Transverse colon (tissue), 4 donors: ENCODE measurements around the gene CPEB4.

ENCODE experiments used
- EP300 ChIP-seq: sonication (generic); formaldehyde crosslinking; IDR thresholded peaks from one replicate; pipeline ENCODE4 v1.6.1; 2017; ENCODE audit warnings: antibody characterized with exemption, low read depth
- POLR2A ChIP-seq: fragments of 450-650 bp; IDR thresholded peaks from one replicate; pipeline ENCODE4 v1.6.1; 2016; ENCODE audit warnings: antibody characterized with exemption, mild to moderate bottlenecking, moderate library complexity
- POLR2AphosphoS5 ChIP-seq, 3 donors: sonication (generic); formaldehyde crosslinking; IDR thresholded peaks; one replicate each; pipeline ENCODE4 v1.6.1; 2016; ENCODE audit warnings: antibody characterized with exemption in 3 of 3
- TF ChIP-seq, protein P1 (sequence below), 5 experiments: fragments of 200-600 bp in 3 of 5; fragments of 450-650 bp in 2 of 5; sonication (generic) in 3 of 5; IDR thresholded peaks; 1 replicate in 2 of 5; 2 replicates in 3 of 5; pipeline ENCODE4 v1.5.1; 2016 to 2017; ENCODE audit warnings: antibody characterized with exemption in 5 of 5, inconsistent platforms in 3 of 5, mild to moderate bottlenecking in 2 of 5, moderate library complexity in 1 of 5

DNA sequence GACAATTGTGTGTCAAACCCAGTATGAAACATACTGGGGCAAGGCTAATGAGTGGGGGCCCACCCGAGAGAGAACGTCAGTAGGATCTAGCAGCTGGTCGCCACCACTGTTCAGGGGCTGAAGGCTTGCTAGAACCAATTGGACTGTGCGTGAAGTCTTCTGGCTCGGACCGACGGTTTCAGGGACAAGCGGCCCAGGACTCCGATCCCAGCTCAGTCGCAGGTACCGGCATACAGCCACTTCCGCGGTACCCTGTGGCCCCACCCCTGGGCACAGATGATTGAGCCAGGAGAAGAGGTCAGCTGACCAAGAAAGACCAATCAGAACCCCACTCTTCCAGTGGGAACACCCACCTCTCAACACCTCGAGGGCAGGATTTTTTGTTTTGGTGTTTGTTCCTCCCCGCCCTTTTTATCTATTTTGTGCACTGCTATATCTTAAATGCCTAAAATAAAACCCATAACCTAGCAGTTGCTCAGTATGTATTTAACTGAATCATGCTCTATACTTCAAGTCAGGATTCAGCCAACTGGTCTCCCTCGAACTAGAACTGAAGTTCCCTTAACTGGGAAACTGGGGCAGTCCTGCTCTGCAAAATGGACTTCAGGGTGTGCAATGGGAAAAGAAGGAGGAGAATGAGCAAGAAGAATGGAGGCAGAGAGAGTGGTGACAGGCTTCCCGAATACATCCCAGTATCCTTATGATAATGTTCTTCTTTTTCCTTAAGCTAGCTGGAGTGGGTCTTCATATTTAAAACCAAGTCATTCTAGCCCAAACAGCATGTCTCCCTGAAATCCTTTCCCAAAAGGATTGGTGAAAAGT is 21.1 kb upstream of the CPEB4 start:
- TF ChIP-seq, protein P1, sequence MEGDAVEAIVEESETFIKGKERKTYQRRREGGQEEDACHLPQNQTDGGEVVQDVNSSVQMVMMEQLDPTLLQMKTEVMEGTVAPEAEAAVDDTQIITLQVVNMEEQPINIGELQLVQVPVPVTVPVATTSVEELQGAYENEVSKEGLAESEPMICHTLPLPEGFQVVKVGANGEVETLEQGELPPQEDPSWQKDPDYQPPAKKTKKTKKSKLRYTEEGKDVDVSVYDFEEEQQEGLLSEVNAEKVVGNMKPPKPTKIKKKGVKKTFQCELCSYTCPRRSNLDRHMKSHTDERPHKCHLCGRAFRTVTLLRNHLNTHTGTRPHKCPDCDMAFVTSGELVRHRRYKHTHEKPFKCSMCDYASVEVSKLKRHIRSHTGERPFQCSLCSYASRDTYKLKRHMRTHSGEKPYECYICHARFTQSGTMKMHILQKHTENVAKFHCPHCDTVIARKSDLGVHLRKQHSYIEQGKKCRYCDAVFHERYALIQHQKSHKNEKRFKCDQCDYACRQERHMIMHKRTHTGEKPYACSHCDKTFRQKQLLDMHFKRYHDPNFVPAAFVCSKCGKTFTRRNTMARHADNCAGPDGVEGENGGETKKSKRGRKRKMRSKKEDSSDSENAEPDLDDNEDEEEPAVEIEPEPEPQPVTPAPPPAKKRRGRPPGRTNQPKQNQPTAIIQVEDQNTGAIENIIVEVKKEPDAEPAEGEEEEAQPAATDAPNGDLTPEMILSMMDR (IDR thresholded peaks at IDR 0.05) = no peak
- TF ChIP-seq POLR2A = no peak
- TF ChIP-seq EP300 = no peak
- TF ChIP-seq POLR2AphosphoS5 (IDR thresholded peaks at IDR 0.05) = no peak
